HepG2 (cell line): ENCODE data around the gene CFAP73. TPM values are rescaled to one million over a fixed set of nuclear protein-coding genes. Genes with fewer than 3 reads are reported as not detected.

Source experiments
- ATAC-seq: fragments of 200-7000 bp; cut with Tn5 transposase; 3 replicates; pipeline ENCODE4 v1.9.1; 2020; ENCODE audit warnings: mild to moderate bottlenecking, moderate library complexity
- BruUV-seq: library from RNA; stranded (reverse); fragments of 400-500 nt; replicated peaks from 2 replicates; lab custom pipeline; 2021; lab: Mats Ljungman, UMichigan
- CTCF ChIA-PET: fragments of 300-600 bp; formaldehyde crosslinking; extraction: SDS; loops from one replicate; lab custom pipeline; 2021; ENCODE audit warnings: low total read pairs, inconsistent platforms, low intra/inter-chr PET ratio; lab: Yijun Ruan, JAX
- POLR2A ChIA-PET: fragments of 350-600 bp; sonication (Branson Sonifier 250); formaldehyde crosslinking; loops from one replicate; lab custom pipeline; 2020; ENCODE audit warnings: antibody characterized with exemption, inconsistent platforms; lab: Yijun Ruan, JAX
- DNase-seq: peaks from one replicate; pipeline ENCODE4 v3.0.0-alpha.2; 2015; ENCODE audit warnings: low spot score
- FAIRE-seq: peaks from 3 replicates; lab custom pipeline; 2011; peaks lifted over from hg19 to GRCh38; lab: Jason Lieb, UNC
- H2AFZ ChIP-seq: one replicate; pipeline ENCODE4 v1.6.1; 2011; ENCODE audit warnings: low read length, inconsistent platforms
- H3K27ac ChIP-seq: fragments of 300-600 bp; 3 replicates; pipeline ENCODE4 v1.8.0; 2011; ENCODE audit warnings: mixed run types, mild to moderate bottlenecking, mixed read lengths, low read length, inconsistent platforms; ENCODE audit not compliant: insufficient read depth; ENCODE audit errors: extremely low read length
- H3K27me3 ChIP-seq, 2 experiments: fragments of 200-600 bp in 1 of 2; 2 replicates in 1 of 2; 3 replicates in 1 of 2; pipeline versions ENCODE4 v1.6.0 to v1.8.0; 2011; ENCODE audit warnings: low read length in 2 of 2, mild to moderate bottlenecking in 2 of 2, moderate library complexity in 2 of 2, inconsistent platforms in 1 of 2; ENCODE audit not compliant: insufficient read depth in 2 of 2, control insufficient read depth in 1 of 2
- H3K36me3 ChIP-seq, 2 experiments: fragments of 200-600 bp in 1 of 2; replicated peaks in 1 of 2; 2 replicates in 1 of 2; 3 replicates in 1 of 2; pipeline versions ENCODE4 v1.5.1 to v1.8.0; 2011; ENCODE audit warnings: low read length in 2 of 2, inconsistent platforms in 1 of 2; ENCODE audit not compliant: insufficient read depth in 2 of 2, control insufficient read depth in 1 of 2
- H3K4me1 ChIP-seq: 2 replicates; pipeline ENCODE4 v1.5.1; 2012; ENCODE audit warnings: low read length, inconsistent platforms; ENCODE audit not compliant: insufficient read depth
- H3K4me2 ChIP-seq: 2 replicates; pipeline ENCODE4 v1.6.0; 2011; ENCODE audit warnings: low read depth, low read length, inconsistent platforms
- H3K4me3 ChIP-seq, 3 experiments: fragments of 200-600 bp in 1 of 3; sonication (generic), shearing (Covaris generic) in 1 of 3; replicated peaks in 1 of 3; 2 replicates each; pipeline ENCODE4 v1.5.1; 2011 to 2016; ENCODE audit warnings: low read length in 3 of 3, inconsistent platforms in 2 of 3, low read depth in 2 of 3, mild to moderate bottlenecking in 2 of 3, control low read depth in 1 of 3, mixed read lengths in 1 of 3; ENCODE audit not compliant: insufficient read depth in 1 of 3
- H3K79me2 ChIP-seq: one replicate; pipeline ENCODE4 v1.6.1; 2011; ENCODE audit warnings: low read length, inconsistent platforms; ENCODE audit not compliant: insufficient read depth
- H3K9ac ChIP-seq: 2 replicates; pipeline ENCODE4 v1.6.0; 2011; ENCODE audit warnings: mild to moderate bottlenecking, low read depth, low read length, inconsistent platforms; ENCODE audit not compliant: insufficient read depth
- H3K9me3 ChIP-seq: 2 replicates; pipeline ENCODE4 v1.5.1; 2012; ENCODE audit warnings: mild to moderate bottlenecking, low read length
- H4K20me1 ChIP-seq: 2 replicates; pipeline ENCODE4 v1.6.0; 2011; ENCODE audit warnings: inconsistent platforms, mild to moderate bottlenecking, low read length, moderate library complexity; ENCODE audit not compliant: insufficient read depth
- BCL6 ChIP-seq: IDR thresholded peaks from 2 replicates; pipeline ENCODE4 v1.6.1; 2016; ENCODE audit warnings: missing genetic modification reagents, missing compliant biosample characterization
- E2F5 ChIP-seq: sonication (generic); formaldehyde crosslinking; conservative IDR thresholded peaks from 2 replicates; pipeline ENCODE4 v1.4.0; 2020; ENCODE audit warnings: missing genetic modification reagents
- GMEB1 ChIP-seq: sonication (generic); formaldehyde crosslinking; IDR thresholded peaks from 2 replicates; pipeline ENCODE4 v1.5.1; 2020; ENCODE audit warnings: missing genetic modification reagents, mild to moderate bottlenecking, borderline replicate concordance
- TSC22D2 ChIP-seq: sonication (generic); formaldehyde crosslinking; IDR thresholded peaks from 2 replicates; pipeline ENCODE4 v1.5.1; 2020; ENCODE audit warnings: missing genetic modification reagents, mild to moderate bottlenecking, borderline replicate concordance
- ZNF274 ChIP-seq: sonication (generic); formaldehyde crosslinking; IDR thresholded peaks from 2 replicates; pipeline ENCODE4 v1.5.1; 2020; ENCODE audit warnings: mild to moderate bottlenecking, missing genetic modification reagents
- WGBS: methylation state at CpG from one replicate; pipeline ENCODE4 v1.1.6; 2017; ENCODE audit warnings: low lambda C conversion rate; 5-methylcytosine and 5-hydroxymethylcytosine counted together
- in situ Hi-C: cut with HindIII; loops from 2 replicates; pipeline ENCODE4 v1.10.0; 2017; ENCODE audit warnings: low pct_unique_long_range_greater_than_20kb; ENCODE audit not compliant: extremely low pct_ligation_motif_present
- intact Hi-C: fragments of 100-400 bp; cut with micrococcal nuclease; formaldehyde crosslinking; loops from one replicate; pipeline ENCODE4 v1.10.0; 2022; ENCODE audit not compliant: unreplicated experiment
- polyA plus RNA-seq, 8 experiments: library from polyadenylated mRNA; depleted of rRNA in 3 of 8; stranded (reverse) in 7 of 8; unstranded in 1 of 8; fragments of >200 nt; fragmentation: Illumina TruSeq in 4 of 8; extraction: Trizol in 4 of 8; gene quantifications; 2 replicates each; pipeline versions ENCODE4 v1.2.1 to v1.2.3, GENCODE V29; 2011 to 2016; ENCODE audit warnings: low read depth in 4 of 8, missing spikeins in 1 of 8, mixed read lengths in 1 of 8; ENCODE audit not compliant: insufficient read depth in 1 of 8
- total RNA-seq, 5 experiments: library from RNA; depleted of rRNA; stranded (reverse); fragments of >200 nt; fragmentation: Illumina TruSeq; extraction: Trizol; gene quantifications; 2 replicates each; pipeline ENCODE4 v1.2.3, GENCODE V29; 2016; ENCODE audit warnings: low read depth in 1 of 5

Gene CFAP73
- total and polyA plus RNA-seq, 2 of the 13 experiments (the other 11 are each of a cell fraction or from before 2014, with no cell fraction given): not detected

- TF ChIP-seq TSC22D2 (no peak), GMEB1 (CRISPR knock-in tag) (no peak)
- TF ChIP-seq, all 625 proteins: peak for 0
Observed at GRCh38 chr12:113112043-113112899, 37.3 kb upstream of the CFAP73 start (continued).

GRCh38 chr12:113113397-113113796 lies 36.1 kb upstream of the CFAP73 start:
- H3K4me1 ChIP-seq: no peaks in the 10 kb centered on the region
- no peaks in the 10 kb centered on the region for H3K9me3 ChIP-seq
- no peak overlapping the region for H3K4me3 ChIP-seq
- peaks cover 0 to 10% of the 10 kb centered on the region in 2 experiments; a peak in 1 of 5 replicates for H3K27me3 ChIP-seq
- no peak for TF ChIP-seq E2F5
- TF ChIP-seq BCL6 (CRISPR knock-in tag): no peak
- TF ChIP-seq ZNF274: no peak
- H3K36me3 ChIP-seq: no peaks in the 10 kb centered on the region
- H3K79me2 ChIP-seq: no peaks in the 10 kb centered on the region
- H2AFZ ChIP-seq: no peak overlapping the region
- no peak overlapping the region for H3K27ac ChIP-seq
- POLR2A ChIA-PET: no interaction called here
- H4K20me1 ChIP-seq: no peaks in the 10 kb centered on the region
- WGBS: 25% methylated on average over 2 of the region's 2 CpGs
- FAIRE-seq (no peak), DNase-seq (no peak), ATAC-seq (no peak)
- intact Hi-C loops (no loop called here), in situ Hi-C loops (no loop called here)
- BruUV-seq: no TSS peak
- no peak overlapping the region for H3K4me2 ChIP-seq
- no peak overlapping the region for H3K9ac ChIP-seq
- CTCF ChIA-PET: no interaction called here
